GM19328 (cell line): Measurements from ENCODE around the gene ADARB2.
"Not testable (repeated sequence)": the region's sequence is repeated elsewhere in the genome, so short reads cannot be mapped to it uniquely, and the experiment has no call there.

ENCODE experiments used
- ATAC-seq: cut with Tn5 transposase; IDR thresholded peaks from one replicate; pipeline ENCODE4 v1.9.1; 2021; ENCODE audit warnings: mild to moderate bottlenecking, moderate library complexity; ENCODE audit not compliant: unreplicated experiment

Gene ADARB2

GRCh38 chr10:1552406-1552805 lies 184.9 kb downstream of the ADARB2 start:
- ATAC-seq, result no peak

GRCh38 chr10:1551636-1552338 lies 185.5 kb downstream of the ADARB2 start:
- no peak for ATAC-seq

- no peak for ATAC-seq
These were observed 186.7 kb downstream of the ADARB2 start for GRCh38 chr10:1550616-1551015.

- no peak for ATAC-seq
These were observed 187.1 kb downstream of the ADARB2 start for GRCh38 chr10:1550291-1550595.

GRCh38 chr10:1549591-1550290 lies 187.6 kb downstream of the ADARB2 start:
- ATAC-seq, result no peak

GRCh38 chr10:1548596-1548995 lies 188.7 kb downstream of the ADARB2 start:
- ATAC-seq, result no peak

- ATAC-seq, result no peak
These were observed 189.2 kb downstream of the ADARB2 start for GRCh38 chr10:1548146-1548545.

GRCh38 chr10:1546431-1547110 lies 190.8 kb downstream of the ADARB2 start:
- ATAC-seq, result no peak

- no peak for ATAC-seq
These were observed 191.8 kb downstream of the ADARB2 start for GRCh38 chr10:1545524-1545923.

- ATAC-seq, result no peak
These were observed 192.4 kb downstream of the ADARB2 start for GRCh38 chr10:1544929-1545328.

- ATAC-seq, result no peak
These were observed 193.1 kb downstream of the ADARB2 start for GRCh38 chr10:1544209-1544673.

- ATAC-seq, result no peak
These were observed 193.7 kb downstream of the ADARB2 start for GRCh38 chr10:1543596-1543995.

- no peak for ATAC-seq
These were observed 194.4 kb downstream of the ADARB2 start for GRCh38 chr10:1542941-1543340.

- ATAC-seq, result no peak
These were observed 197.2 kb downstream of the ADARB2 start for GRCh38 chr10:1540144-1540543.

GRCh38 chr10:1539216-1539615 lies 198.1 kb downstream of the ADARB2 start:
- ATAC-seq, result no peak

GRCh38 chr10:1538531-1539061 lies 198.7 kb downstream of the ADARB2 start:
- ATAC-seq, result no peak

GRCh38 chr10:1538121-1538520 lies 199.2 kb downstream of the ADARB2 start:
- no peak for ATAC-seq

GRCh38 chr10:1537449-1537848 lies 199.9 kb downstream of the ADARB2 start:
- not testable (repeated sequence) for ATAC-seq

GRCh38 chr10:1536341-1536740 lies 201.0 kb downstream of the ADARB2 start:
- no peak for ATAC-seq

- ATAC-seq, result no peak
These were observed 201.9 kb downstream of the ADARB2 start for GRCh38 chr10:1535301-1535965.

- ATAC-seq, result no peak
These were observed 202.5 kb downstream of the ADARB2 start for GRCh38 chr10:1534820-1535219.
